Tibial artery (tissue), 4 donors: Measurements from ENCODE around the gene REXO5.

Experiments
- DNase-seq, 2 donors: peaks; one replicate each; pipeline ENCODE4 v3.0.0-alpha.2; 2019
- H3K27ac ChIP-seq, 2 donors: fragments of 200-600 bp; sonication (generic) in 1 of 2; 1 replicate in 1 of 2; 2 replicates in 1 of 2; pipeline ENCODE4 v1.5.1; 2018 to 2019; ENCODE audit warnings: mild to moderate bottlenecking in 1 of 2
- H3K27me3 ChIP-seq, 2 donors: fragments of 200-600 bp; sonication (generic) in 1 of 2; one replicate each; pipeline versions ENCODE4 v1.5.1 to v1.6.0; 2016 to 2019
- H3K36me3 ChIP-seq, 3 donors: fragments of 200-600 bp; sonication (generic) in 2 of 3; one replicate each; pipeline ENCODE4 v1.5.1; 2016 to 2019; ENCODE audit warnings: mild to moderate bottlenecking in 2 of 3
- H3K4me1 ChIP-seq, 4 donors: fragments of 200-600 bp; sonication (generic) in 2 of 4; 1 replicate in 3 of 4; 2 replicates in 1 of 4; pipeline ENCODE4 v1.5.1; 2016 to 2019
- H3K4me3 ChIP-seq, 2 donors: fragments of 200-600 bp; sonication (generic) in 1 of 2; 1 replicate in 1 of 2; 2 replicates in 1 of 2; pipeline ENCODE4 v1.5.1; 2018 to 2019; ENCODE audit warnings: mild to moderate bottlenecking in 2 of 2
- H3K9me3 ChIP-seq, 3 donors: fragments of 200-600 bp; sonication (generic) in 1 of 3; one replicate each; pipeline ENCODE4 v1.5.1; 2016 to 2019
- intact Hi-C: fragments of 100-400 bp; cut with DNase I; formaldehyde crosslinking; loops from one replicate; pipeline ENCODE4 v1.15.0; 2023; ENCODE audit warnings: low total_unique reads
- TF ChIP-seq, protein P1 (sequence below), 2 experiments: fragments of 200-600 bp in 1 of 2; fragments of 450-650 bp in 1 of 2; IDR thresholded peaks; one replicate each; pipeline ENCODE4 v1.5.1; 2017 to 2019; ENCODE audit warnings: antibody characterized with exemption in 2 of 2, mild to moderate bottlenecking in 1 of 2, moderate library complexity in 1 of 2

The REXO5 gene

DNA sequence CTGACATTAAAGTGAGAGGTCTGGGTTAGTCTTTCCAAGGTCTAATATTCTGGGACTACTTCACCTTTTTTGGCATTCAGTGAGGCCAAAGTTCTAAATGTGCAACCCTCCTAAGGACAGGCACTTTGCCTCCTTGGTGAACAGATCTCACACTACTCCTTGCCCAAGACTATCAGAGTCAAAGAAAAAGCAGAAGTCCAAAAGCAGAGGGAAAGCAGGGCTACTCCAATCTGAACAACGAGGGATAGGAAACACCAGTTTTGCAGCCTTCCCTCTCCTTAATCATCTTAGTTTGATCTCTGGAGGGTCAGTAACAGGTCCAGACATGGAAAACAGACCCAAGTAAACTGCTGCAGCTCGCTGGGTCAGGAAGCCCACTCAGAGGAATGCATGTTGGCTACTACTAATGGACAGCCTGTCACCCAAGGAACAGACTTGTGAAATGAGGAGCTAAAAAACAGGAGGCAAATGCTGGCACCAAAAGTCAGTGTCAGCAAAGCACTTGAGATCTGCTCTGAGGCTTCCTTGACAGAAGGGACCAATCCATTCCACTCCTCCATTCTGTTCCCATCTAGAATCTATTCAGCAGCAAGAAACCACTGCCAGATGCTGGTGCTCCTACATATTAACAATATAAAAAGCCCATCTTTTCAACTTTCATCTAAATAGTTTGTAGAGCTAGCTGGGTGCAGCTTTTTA is 63.9 kb downstream of the REXO5 start:
- intact Hi-C loops, result no loop called here
- Histone ChIP-seq H3K4me1 (peaks cover 0 to 100% (median 92%) of the 10 kb centered on the region in 4 donors), H3K27ac (peak overlapping the region; percentile 71 to 74)

DNA sequence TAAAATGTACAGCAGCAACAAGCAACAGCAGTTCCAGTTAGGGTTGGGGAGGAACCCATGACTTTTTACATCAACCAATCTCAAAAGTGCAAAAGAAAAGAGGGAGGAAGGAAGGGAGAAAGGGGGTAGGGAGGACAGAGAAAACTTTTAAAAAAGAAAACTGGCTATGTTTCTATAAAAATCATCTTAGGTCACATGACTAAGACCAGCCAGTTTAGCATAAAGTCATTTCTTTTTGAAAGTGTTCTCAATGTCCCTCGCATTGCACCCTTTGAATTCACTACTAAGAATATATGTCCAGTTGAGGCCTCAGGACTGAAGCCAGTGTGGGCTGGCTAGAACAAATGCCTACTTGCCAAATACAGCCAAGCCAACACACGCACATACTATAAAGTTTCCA is 64.9 kb downstream of the REXO5 start:
- H3K36me3 ChIP-seq, result no peaks in the 10 kb centered on the region
- H3K4me1 ChIP-seq, result peaks cover 0 to 94% (median 87%) of the 10 kb centered on the region in 4 donors
- H3K27ac ChIP-seq, result peak overlapping the region; percentile 71 to 74
- TF ChIP-seq, protein P1, sequence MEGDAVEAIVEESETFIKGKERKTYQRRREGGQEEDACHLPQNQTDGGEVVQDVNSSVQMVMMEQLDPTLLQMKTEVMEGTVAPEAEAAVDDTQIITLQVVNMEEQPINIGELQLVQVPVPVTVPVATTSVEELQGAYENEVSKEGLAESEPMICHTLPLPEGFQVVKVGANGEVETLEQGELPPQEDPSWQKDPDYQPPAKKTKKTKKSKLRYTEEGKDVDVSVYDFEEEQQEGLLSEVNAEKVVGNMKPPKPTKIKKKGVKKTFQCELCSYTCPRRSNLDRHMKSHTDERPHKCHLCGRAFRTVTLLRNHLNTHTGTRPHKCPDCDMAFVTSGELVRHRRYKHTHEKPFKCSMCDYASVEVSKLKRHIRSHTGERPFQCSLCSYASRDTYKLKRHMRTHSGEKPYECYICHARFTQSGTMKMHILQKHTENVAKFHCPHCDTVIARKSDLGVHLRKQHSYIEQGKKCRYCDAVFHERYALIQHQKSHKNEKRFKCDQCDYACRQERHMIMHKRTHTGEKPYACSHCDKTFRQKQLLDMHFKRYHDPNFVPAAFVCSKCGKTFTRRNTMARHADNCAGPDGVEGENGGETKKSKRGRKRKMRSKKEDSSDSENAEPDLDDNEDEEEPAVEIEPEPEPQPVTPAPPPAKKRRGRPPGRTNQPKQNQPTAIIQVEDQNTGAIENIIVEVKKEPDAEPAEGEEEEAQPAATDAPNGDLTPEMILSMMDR (IDR thresholded peaks at IDR 0.05), result no peak
- H3K27me3 ChIP-seq, result no peaks in the 10 kb centered on the region
- no peak for DNase-seq
- H3K9me3 ChIP-seq, result no peaks in the 10 kb centered on the region
- intact Hi-C loops, result no loop called here
- no peak overlapping the region for H3K4me3 ChIP-seq

More for the DNA sequence above, 63.9 kb downstream of the REXO5 start:
- TF ChIP-seq, protein P1 (IDR thresholded peaks at IDR 0.05), result no peak
- H3K9me3 ChIP-seq, result no peaks in the 10 kb centered on the region
- H3K36me3 ChIP-seq, result no peaks in the 10 kb centered on the region
- peak in 1 of 2 donors; percentile 29 for DNase-seq
- H3K4me3 ChIP-seq, result no peak overlapping the region
- H3K27me3 ChIP-seq, result no peaks in the 10 kb centered on the region

DNA sequence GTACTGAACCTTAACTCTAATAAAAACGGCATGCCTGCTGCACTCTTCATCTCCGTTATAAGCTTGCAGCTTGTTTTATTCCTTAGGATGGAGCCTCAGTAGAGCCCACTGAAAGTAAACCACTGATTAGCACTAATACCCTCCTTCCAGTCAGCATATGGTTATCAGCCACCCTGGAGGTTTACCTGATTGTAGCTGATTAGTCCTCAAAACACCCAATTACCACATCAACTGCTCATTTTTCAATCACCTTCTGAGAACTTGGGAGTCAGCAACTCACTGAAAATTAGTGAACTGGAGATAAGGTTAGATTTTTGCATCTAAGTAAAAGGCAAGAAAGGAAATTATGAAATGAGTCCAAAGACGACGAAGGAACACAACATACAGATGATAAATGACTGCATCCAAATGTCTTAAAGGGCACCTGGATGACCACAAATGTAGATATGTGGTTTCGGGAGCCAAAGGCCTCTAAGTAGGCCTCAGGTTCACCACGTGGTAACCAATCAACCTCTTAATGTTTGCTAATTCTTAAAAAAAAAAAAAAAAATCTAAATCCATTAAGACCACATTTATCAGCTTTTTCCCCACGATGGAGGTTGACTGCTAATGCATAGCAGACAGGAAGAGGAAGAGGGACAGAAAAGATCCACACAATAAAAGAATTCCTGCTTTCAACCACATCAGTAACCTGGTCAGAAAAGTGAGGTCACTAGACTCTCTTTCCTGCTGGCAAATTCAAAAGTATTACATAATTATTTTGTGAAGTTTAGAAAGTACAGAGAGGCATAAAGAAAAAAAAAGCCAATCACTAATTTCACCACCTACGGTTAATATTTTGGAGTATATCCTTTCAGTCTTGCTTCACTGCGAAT is 65.9 kb downstream of the REXO5 start:
- H3K9me3 ChIP-seq, result no peaks in the 10 kb centered on the region
- DNase-seq, result no peak
- intact Hi-C loops, result no loop called here
- peaks cover 0 to 87% (median 79%) of the 10 kb centered on the region in 4 donors for H3K4me1 ChIP-seq
- H3K36me3 ChIP-seq, result no peaks in the 10 kb centered on the region
- H3K4me3 ChIP-seq, result no peak overlapping the region
- TF ChIP-seq, protein P1 (IDR thresholded peaks at IDR 0.05), result no peak
- no peaks in the 10 kb centered on the region for H3K27me3 ChIP-seq
- H3K27ac ChIP-seq, result peak overlapping the region; percentile 71 to 74

DNA sequence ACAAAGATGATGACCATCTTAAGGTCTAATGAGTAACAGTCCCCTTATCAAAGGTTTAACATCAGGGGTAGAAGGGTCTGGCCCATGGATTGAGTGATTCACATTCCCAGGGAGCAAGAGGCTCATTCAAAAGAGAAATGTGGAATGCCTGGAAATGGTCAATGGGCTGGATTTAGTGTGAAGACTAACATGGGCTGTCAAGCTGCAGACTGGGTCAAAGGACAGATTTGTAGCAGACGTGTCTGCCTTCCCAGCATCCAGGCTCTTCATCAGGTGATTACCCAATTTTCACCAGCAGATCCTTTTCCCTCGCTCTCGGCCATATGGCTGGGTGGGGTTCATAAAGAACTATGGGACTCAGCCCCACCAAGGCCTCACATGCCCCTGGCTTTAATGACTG is 67.0 kb downstream of the REXO5 start:
- no peaks in the 10 kb centered on the region for H3K36me3 ChIP-seq
- H3K4me1 ChIP-seq, result peaks cover 0 to 87% (median 77%) of the 10 kb centered on the region in 4 donors
- H3K27me3 ChIP-seq, result no peaks in the 10 kb centered on the region
- no peak for DNase-seq
- intact Hi-C loops, result no loop called here
- TF ChIP-seq, protein P1 (IDR thresholded peaks at IDR 0.05), result no peak
- peak overlapping the region; percentile 71 to 74 for H3K27ac ChIP-seq
- no peak overlapping the region for H3K4me3 ChIP-seq
- no peaks in the 10 kb centered on the region for H3K9me3 ChIP-seq

DNA sequence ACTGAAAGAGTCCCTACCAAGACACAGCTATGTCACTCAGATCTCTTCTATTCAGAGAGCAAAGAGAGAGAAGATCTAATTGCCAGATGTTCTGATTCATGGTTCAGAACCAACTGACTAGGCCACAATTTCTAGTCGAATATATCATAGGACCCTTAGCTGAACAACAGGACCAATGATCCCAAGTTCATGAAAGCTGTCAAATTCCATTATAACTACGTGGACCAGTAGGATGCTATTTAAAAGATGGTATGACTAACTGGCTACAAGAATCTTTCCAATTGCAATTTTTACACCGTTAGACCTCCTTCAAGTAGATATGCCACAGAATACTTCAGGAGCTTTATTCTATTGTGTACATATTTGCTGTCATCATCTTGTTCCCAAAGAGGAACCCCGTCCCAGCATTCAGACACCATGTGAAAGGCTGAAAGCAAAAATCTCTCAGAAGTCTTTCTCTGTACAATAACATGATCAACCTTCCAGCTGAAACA is 67.8 kb downstream of the REXO5 start:
- peak overlapping the region; percentile 71 to 74 for H3K27ac ChIP-seq
- H3K36me3 ChIP-seq, result no peaks in the 10 kb centered on the region
- intact Hi-C loops, result no loop called here
- peaks cover 0 to 87% (median 74%) of the 10 kb centered on the region in 4 donors for H3K4me1 ChIP-seq
- DNase-seq, result no peak
- H3K4me3 ChIP-seq, result no peak overlapping the region
- H3K9me3 ChIP-seq, result no peaks in the 10 kb centered on the region
- H3K27me3 ChIP-seq, result no peaks in the 10 kb centered on the region
- TF ChIP-seq, protein P1 (IDR thresholded peaks at IDR 0.05), result no peak
